OCI-LY7 (cell line): ENCODE measurements around the gene TMED5.

Experiments used
- CTCF ChIP-seq: fragments of 200-600 bp; sonication (generic); conservative IDR thresholded peaks from 2 replicates; pipeline ENCODE4 v1.5.1; 2014; ENCODE audit warnings: mild to moderate bottlenecking, antibody characterized with exemption, low read length, moderate library complexity, mixed read lengths
- EZH2phosphoT487 ChIP-seq: fragments of 200-600 bp; sonication (generic); IDR thresholded peaks from 2 replicates; pipeline ENCODE4 v1.6.1; 2018; ENCODE audit warnings: low read depth, borderline replicate concordance, mild to moderate bottlenecking, mixed run types, antibody characterized with exemption, low read length, moderate library complexity, mixed read lengths

GRCh38 chr1:93219443-93219842 is 39.2 kb upstream of the TMED5 start:
- TF ChIP-seq CTCF: no peak
- no peak for TF ChIP-seq EZH2phosphoT487
